ENCODE results near the gene ARFRP1.

- TF ChIP-seq POLR2AphosphoS5 (IDR thresholded peaks at IDR 0.05) (no peak), POLR2A (IDR thresholded peaks at IDR 0.05) (no peak), CTCF (IDR thresholded peaks at IDR 0.05) (no peak)
Observed at GRCh38 chr20:63679799-63680305, 27.9 kb downstream of the ARFRP1 start.
